HepG2 (cell line): Measurements from ENCODE around the gene MINDY1. TPM values are rescaled to one million over a fixed set of nuclear protein-coding genes. Genes with fewer than 3 reads are reported as not detected.

Experiments used
- ARID2 ChIP-seq: sonication (generic); formaldehyde crosslinking; IDR thresholded peaks from 2 replicates; pipeline ENCODE4 v1.8.1; 2022; ENCODE audit warnings: mild to moderate bottlenecking, missing genetic modification reagents, borderline replicate concordance
- ATF3 ChIP-seq: sonication (generic); formaldehyde crosslinking; IDR thresholded peaks from 2 replicates; pipeline ENCODE4 v1.4.0; 2020; ENCODE audit warnings: missing genetic modification reagents
- BCL6 ChIP-seq: IDR thresholded peaks from 2 replicates; pipeline ENCODE4 v1.6.1; 2016; ENCODE audit warnings: missing genetic modification reagents, missing compliant biosample characterization
- BRD4 ChIP-seq: sonication (generic); formaldehyde crosslinking; IDR thresholded peaks from 2 replicates; pipeline ENCODE4 v1.4.0; 2020; ENCODE audit warnings: missing genetic modification reagents
- FOXO1 ChIP-seq: sonication (generic); formaldehyde crosslinking; IDR thresholded peaks from 2 replicates; pipeline ENCODE4 v1.4.0; 2020; ENCODE audit warnings: missing genetic modification reagents
- HNRNPL ChIP-seq: fragments of 200-400 bp; formaldehyde crosslinking; IDR thresholded peaks from 2 replicates; pipeline ENCODE4 v1.6.1; 2017; ENCODE audit warnings: mild to moderate bottlenecking, low read depth, low read length
- IRF2 ChIP-seq: IDR thresholded peaks from 2 replicates; pipeline ENCODE4 v1.6.1; 2018; ENCODE audit warnings: missing genetic modification reagents, missing compliant biosample characterization
- MIER2 ChIP-seq: IDR thresholded peaks from 2 replicates; pipeline ENCODE4 v1.6.1; 2016; ENCODE audit warnings: missing biosample characterization, missing genetic modification reagents
- MYC ChIP-seq: sonication (generic); formaldehyde crosslinking; IDR thresholded peaks from 2 replicates; pipeline ENCODE4 v1.9.0; 2021; ENCODE audit warnings: missing genetic modification reagents, borderline replicate concordance
- NCOA2 ChIP-seq: sonication (generic); formaldehyde crosslinking; IDR thresholded peaks from 2 replicates; pipeline ENCODE4 v1.8.0; 2022; ENCODE audit warnings: inconsistent platforms
- NR2F6 ChIP-seq, 2 experiments: IDR thresholded peaks; 2 replicates each; pipeline ENCODE4 v1.6.1; 2016; ENCODE audit warnings: antibody characterized with exemption in 1 of 2, mild to moderate bottlenecking in 1 of 2
- PRMT3 ChIP-seq: sonication (generic); formaldehyde crosslinking; IDR thresholded peaks from 2 replicates; pipeline ENCODE4 v1.8.1; 2022; ENCODE audit warnings: low read depth, mild to moderate bottlenecking, moderate library complexity, missing genetic modification reagents, borderline replicate concordance
- RBFOX2 ChIP-seq: fragments of 200-400 bp; formaldehyde crosslinking; IDR thresholded peaks from 2 replicates; pipeline ENCODE4 v1.6.1; 2017; ENCODE audit warnings: low read depth, mild to moderate bottlenecking, low read length
- SMARCE1 ChIP-seq: fragments of 450-650 bp; IDR thresholded peaks from 2 replicates; pipeline ENCODE4 v1.6.1; 2017; ENCODE audit warnings: borderline replicate concordance
- SMC3 ChIP-seq: IDR thresholded peaks from 2 replicates; pipeline ENCODE4 v1.6.1; 2011; ENCODE audit warnings: low read length, improper control_type of control experiment
- STAT6 ChIP-seq: sonication (generic); formaldehyde crosslinking; IDR thresholded peaks from 2 replicates; pipeline ENCODE4 v1.4.0; 2020; ENCODE audit warnings: missing genetic modification reagents, mild to moderate bottlenecking, borderline replicate concordance
- YY1 ChIP-seq: IDR thresholded peaks from 2 replicates; pipeline ENCODE4 v1.6.1; 2011; ENCODE audit warnings: low read length, low read depth, moderate library complexity, mild to moderate bottlenecking; ENCODE audit not compliant: insufficient read depth, insufficient replicate concordance
- ZNF224 ChIP-seq: sonication (generic); formaldehyde crosslinking; IDR thresholded peaks from 2 replicates; pipeline ENCODE4 v1.5.0; 2020; ENCODE audit warnings: mild to moderate bottlenecking, missing genetic modification reagents
- ZNF235 ChIP-seq: sonication (generic); formaldehyde crosslinking; IDR thresholded peaks from 2 replicates; pipeline ENCODE4 v1.8.1; 2023; ENCODE audit warnings: mild to moderate bottlenecking, missing genetic modification reagents, borderline replicate concordance
- ZNF331 ChIP-seq: sonication (generic); formaldehyde crosslinking; IDR thresholded peaks from 2 replicates; pipeline ENCODE4 v1.4.0; 2020; ENCODE audit warnings: missing genetic modification reagents
- ZNF44 ChIP-seq: sonication (generic); formaldehyde crosslinking; IDR thresholded peaks from 2 replicates; pipeline ENCODE4 v1.5.1; 2020; ENCODE audit warnings: mild to moderate bottlenecking, missing genetic modification reagents
- ZNF740 ChIP-seq: sonication (generic); formaldehyde crosslinking; IDR thresholded peaks from 2 replicates; pipeline ENCODE4 v1.4.0; 2020; ENCODE audit warnings: missing genetic modification reagents
- ZNF792 ChIP-seq: IDR thresholded peaks from 2 replicates; pipeline ENCODE4 v1.6.1; 2016
- ZNF816 ChIP-seq: sonication (generic); formaldehyde crosslinking; IDR thresholded peaks from 2 replicates; pipeline ENCODE4 v1.8.0; 2022; ENCODE audit warnings: missing genetic modification reagents, mild to moderate bottlenecking, borderline replicate concordance
- ZNF850 ChIP-seq: sonication (generic); formaldehyde crosslinking; conservative IDR thresholded peaks from 2 replicates; pipeline ENCODE4 v1.9.0; 2021; ENCODE audit warnings: mild to moderate bottlenecking, missing genetic modification reagents
- polyA plus RNA-seq, 8 experiments: library from polyadenylated mRNA; depleted of rRNA in 3 of 8; stranded (reverse) in 7 of 8; unstranded in 1 of 8; fragments of >200 nt; fragmentation: Illumina TruSeq in 4 of 8; extraction: Trizol in 4 of 8; gene quantifications; 2 replicates each; pipeline versions ENCODE4 v1.2.1 to v1.2.3, GENCODE V29; 2011 to 2016; ENCODE audit warnings: low read depth in 4 of 8, missing spikeins in 1 of 8, mixed read lengths in 1 of 8; ENCODE audit not compliant: insufficient read depth in 1 of 8
- total RNA-seq, 5 experiments: library from RNA; depleted of rRNA; stranded (reverse); fragments of >200 nt; fragmentation: Illumina TruSeq; extraction: Trizol; gene quantifications; 2 replicates each; pipeline ENCODE4 v1.2.3, GENCODE V29; 2016; ENCODE audit warnings: low read depth in 1 of 5
- TF ChIP-seq, protein P1 (sequence below): sonication (generic); formaldehyde crosslinking; IDR thresholded peaks from 2 replicates; pipeline ENCODE4 v1.4.0; 2020; ENCODE audit warnings: missing genetic modification reagents, low read depth, mild to moderate bottlenecking, borderline replicate concordance
- TF ChIP-seq, protein P2 (sequence below): sonication (generic); formaldehyde crosslinking; IDR thresholded peaks from 2 replicates; pipeline ENCODE4 v1.5.0; 2020; ENCODE audit warnings: missing genetic modification reagents

The MINDY1 gene
- total and polyA plus RNA-seq, 2 of the 13 experiments (the other 11 are each of a cell fraction or from before 2014, with no cell fraction given): 11.1 to 15.0 TPM

- TF ChIP-seq STAT6 (CRISPR knock-in tag) (0 out of 2 replicates have a peak, but pooled peaks have one; percentile 56), ZNF44 (CRISPR knock-in tag) (0 out of 2 replicates have a peak, but pooled peaks have one; percentile 61), ZNF235 (CRISPR knock-in tag) (no peak), NCOA2 (CRISPR knock-in tag) (peak; percentile 80), MYC (CRISPR knock-in tag) (peak; percentile 39; the same call in 1 of the 2 replicates), PRMT3 (CRISPR knock-in tag) (no peak), ZNF792 (CRISPR knock-in tag) (peak; percentile 10; the same call in 1 of the 2 replicates), MIER2 (no peak), FOXO1 (CRISPR knock-in tag) (peak; percentile 87), ZNF331 (CRISPR knock-in tag) (peak; percentile 78; the same call in 1 of the 2 replicates), BCL6 (peak; percentile 54), IRF2 (CRISPR knock-in tag) (peak; percentile 66; the same call in 1 of the 2 replicates), YY1 (no peak), RBFOX2 (peak; percentile 76), HNRNPL (no peak), BRD4 (CRISPR knock-in tag) (no peak), SMC3 (peak; percentile 34), SMARCE1 (no peak), ARID2 (0 out of 2 replicates have a peak, but pooled peaks have one; percentile 47), ATF3 (CRISPR knock-in tag) (no peak), ZNF816 (CRISPR knock-in tag) (0 out of 2 replicates have a peak, but pooled peaks have one; percentile 21), ZNF850 (no peak), ZNF740 (no peak), ZNF224 (no peak), NR2F6 (IDR thresholded peaks at IDR 0.05) (peak; percentile 48; the same call in 1 of the 2 replicates), NR2F6 (CRISPR knock-in tag; IDR thresholded peaks at IDR 0.05) (peak; percentile 76)
- TF ChIP-seq, protein P1, sequence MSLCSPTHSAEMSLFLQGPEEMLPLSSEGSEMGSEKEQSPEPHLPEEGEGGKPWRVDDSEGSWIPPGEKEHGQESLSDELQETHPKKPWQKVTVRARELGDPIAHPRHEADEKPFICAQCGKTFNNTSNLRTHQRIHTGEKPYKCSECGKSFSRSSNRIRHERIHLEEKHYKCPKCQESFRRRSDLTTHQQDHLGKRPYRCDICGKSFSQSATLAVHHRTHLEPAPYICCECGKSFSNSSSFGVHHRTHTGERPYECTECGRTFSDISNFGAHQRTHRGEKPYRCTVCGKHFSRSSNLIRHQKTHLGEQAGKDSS (CRISPR knock-in tag): no peak
- TF ChIP-seq, protein P2, sequence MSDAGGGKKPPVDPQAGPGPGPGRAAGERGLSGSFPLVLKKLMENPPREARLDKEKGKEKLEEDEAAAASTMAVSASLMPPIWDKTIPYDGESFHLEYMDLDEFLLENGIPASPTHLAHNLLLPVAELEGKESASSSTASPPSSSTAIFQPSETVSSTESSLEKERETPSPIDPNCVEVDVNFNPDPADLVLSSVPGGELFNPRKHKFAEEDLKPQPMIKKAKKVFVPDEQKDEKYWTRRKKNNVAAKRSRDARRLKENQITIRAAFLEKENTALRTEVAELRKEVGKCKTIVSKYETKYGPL (CRISPR knock-in tag): no peak
Measured at GRCh38 chr1:151012684-151013471, 6.2 kb upstream of the MINDY1 start (continued).
